Caco-2 (cell line): Measurements from ENCODE around the gene EIF4G1. TPM values are rescaled to one million over a fixed set of nuclear protein-coding genes. Genes with fewer than 3 reads are reported as not detected.

Source experiments
- BruUV-seq: library from RNA; stranded (reverse); fragments of 400-500 nt; replicated peaks from 2 replicates; lab custom pipeline; 2021; lab: Mats Ljungman, UMichigan
- CTCF ChIA-PET: fragments of 300-600 bp; sonication (Branson Sonifier 250); formaldehyde crosslinking; loops from one replicate; lab custom pipeline; 2022; ENCODE audit warnings: antibody characterized with exemption; lab: Charles Lee
- POLR2A ChIA-PET: fragments of 300-600 bp; sonication (Branson Sonifier 250); formaldehyde crosslinking; loops from one replicate; lab custom pipeline; 2022; ENCODE audit warnings: antibody characterized with exemption; lab: Charles Lee
- DNase-seq, 2 experiments: peaks; one replicate each; pipeline versions ENCODE4 v3.0.0 to v3.0.0-alpha.2; 2020 to 2022
- H3K27me3 ChIP-seq: replicated peaks from 2 replicates; pipeline ENCODE4 v1.6.0; 2011; ENCODE audit warnings: low read length; ENCODE audit not compliant: control insufficient read depth, insufficient read depth
- H3K36me3 ChIP-seq: 2 replicates; pipeline ENCODE4 v1.5.1; 2011; ENCODE audit warnings: low read length; ENCODE audit not compliant: control insufficient read depth, insufficient read depth
- H3K4me1 ChIP-seq: fragments of 250-450 bp; sonication (Bioruptor Pico); 2 replicates; pipeline ENCODE4 v1.5.1; 2020; ENCODE audit warnings: mild to moderate bottlenecking
- H3K4me3 ChIP-seq: 2 replicates; pipeline ENCODE4 v1.5.1; 2011; ENCODE audit warnings: low read depth, mild to moderate bottlenecking, control low read depth, low read length
- H3K9me3 ChIP-seq: fragments of 250-450 bp; sonication (Bioruptor Pico); 2 replicates; pipeline ENCODE4 v1.5.1; 2020; ENCODE audit warnings: mild to moderate bottlenecking, moderate library complexity
- H3K27ac Mint-ChIP-seq: one replicate; pipeline ENCODE4 v1.8.0; 2022; ENCODE audit warnings: mixed read lengths; ENCODE audit not compliant: unreplicated experiment
- H3K27me3 Mint-ChIP-seq: one replicate; pipeline ENCODE4 v1.8.0; 2022; ENCODE audit warnings: mixed read lengths; ENCODE audit not compliant: insufficient read depth, unreplicated experiment
- H3K36me3 Mint-ChIP-seq: one replicate; pipeline ENCODE4 v1.8.0; 2022; ENCODE audit warnings: mild to moderate bottlenecking, mixed read lengths; ENCODE audit not compliant: insufficient read depth, unreplicated experiment
- H3K4me1 Mint-ChIP-seq: one replicate; pipeline ENCODE4 v1.8.0; 2022; ENCODE audit warnings: low read depth, mixed read lengths; ENCODE audit not compliant: unreplicated experiment
- H3K4me3 Mint-ChIP-seq: one replicate; pipeline ENCODE4 v1.8.0; 2022; ENCODE audit warnings: mild to moderate bottlenecking, moderate library complexity, mixed read lengths; ENCODE audit not compliant: unreplicated experiment
- H3K9me3 Mint-ChIP-seq: one replicate; pipeline ENCODE4 v1.8.0; 2022; ENCODE audit warnings: mixed read lengths; ENCODE audit not compliant: unreplicated experiment
- CTCF ChIP-seq, 2 experiments: fragments of 200-600 bp in 1 of 2; IDR thresholded peaks; 1 replicate in 1 of 2; 2 replicates in 1 of 2; pipeline versions ENCODE4 v1.5.1 to v1.8.0; 2011 to 2022; ENCODE audit warnings: antibody characterized with exemption in 1 of 2, control low read depth in 1 of 2, inconsistent platforms in 1 of 2, low read depth in 1 of 2, low read length in 1 of 2, mild to moderate bottlenecking in 1 of 2, moderate library complexity in 1 of 2; ENCODE audit not compliant: insufficient read depth in 1 of 2, severe bottlenecking in 1 of 2, unreplicated experiment in 1 of 2
- intact Hi-C: fragments of 100-400 bp; cut with micrococcal nuclease; formaldehyde crosslinking; loops from one replicate; pipeline ENCODE4 v1.10.0; 2022; ENCODE audit not compliant: unreplicated experiment
- total RNA-seq: library from RNA; stranded (reverse); gene quantifications from 2 replicates; pipeline ENCODE4 v1.2.3, GENCODE V29; 2022

EIF4G1 gene
- total RNA-seq, 1 experiment from 2014 or later: 423 TPM

GRCh38 chr3:184352897-184353545, 38.6 kb downstream of the EIF4G1 start:
- Mint-ChIP-seq H3K27ac (no peak overlapping the region), H3K4me1 (no peaks in the 10 kb centered on the region), H3K4me3 (no peak overlapping the region), H3K27me3 (no peaks in the 10 kb centered on the region), H3K36me3 (peaks cover 26% of the 10 kb centered on the region), H3K9me3 (no peaks in the 10 kb centered on the region)
- Histone ChIP-seq H3K27me3 (no peaks in the 10 kb centered on the region), H3K4me1 (no peaks in the 10 kb centered on the region), H3K9me3 (no peaks in the 10 kb centered on the region), H3K36me3 (peaks cover 1% of the 10 kb centered on the region; the same call in 1 of the 2 replicates), H3K4me3 (no peak overlapping the region)
- TF ChIP-seq CTCF (IDR thresholded peaks at IDR 0.05; ENCODE audit: insufficient read depth in 1 of 2, low read depth in 1 of 2, low read length in 1 of 2, severe bottlenecking in 1 of 2, unreplicated experiment in 1 of 2): no peak
- intact Hi-C loops: no loop called here
- DNase-seq: no peak
- ChIA-PET CTCF (no interaction called here), POLR2A (interaction anchor here (0.5 kb wide), 1 partner anchor 9 kb away, joined by 8 read pairs; no protein-coding TSS in a partner anchor)
- no TSS peak for BruUV-seq

- H3K27ac Mint-ChIP-seq: no peak overlapping the region
- H3K9me3 Mint-ChIP-seq: no peaks in the 10 kb centered on the region
- ChIA-PET CTCF (interaction anchor here (0.8 to 1.0 kb wide), 2 partner anchors 9 to 18 kb away, joined by 3 to 4 read pairs; no protein-coding TSS in a partner anchor), POLR2A (no interaction called here)
- no peaks in the 10 kb centered on the region for H3K4me1 ChIP-seq
- H3K4me3 Mint-ChIP-seq: no peak overlapping the region
- intact Hi-C loops: no loop called here
- H3K36me3 Mint-ChIP-seq: peaks cover 25% of the 10 kb centered on the region
- H3K36me3 ChIP-seq: peaks cover 1% of the 10 kb centered on the region; the same call in 1 of the 2 replicates
- H3K27me3 Mint-ChIP-seq: no peaks in the 10 kb centered on the region
- no peak for DNase-seq
- H3K4me3 ChIP-seq: no peak overlapping the region
- no peaks in the 10 kb centered on the region for H3K4me1 Mint-ChIP-seq
- BruUV-seq: no TSS peak
- H3K9me3 ChIP-seq: no peaks in the 10 kb centered on the region
- no peak for TF ChIP-seq CTCF (IDR thresholded peaks at IDR 0.05; ENCODE audit: insufficient read depth in 1 of 2, low read depth in 1 of 2, low read length in 1 of 2, severe bottlenecking in 1 of 2, unreplicated experiment in 1 of 2)
- no peaks in the 10 kb centered on the region for H3K27me3 ChIP-seq
These were observed 39.1 kb downstream of the EIF4G1 start for GRCh38 chr3:184353546-184353941.

GRCh38 chr3:184354121-184354728, 39.8 kb downstream of the EIF4G1 start:
- peak; percentile 70 to 73 for TF ChIP-seq CTCF (IDR thresholded peaks at IDR 0.05; ENCODE audit: insufficient read depth in 1 of 2, low read depth in 1 of 2, low read length in 1 of 2, severe bottlenecking in 1 of 2, unreplicated experiment in 1 of 2)
- DNase-seq: peak; percentile 42 to 56
- H3K4me1 Mint-ChIP-seq: no peaks in the 10 kb centered on the region
- ChIA-PET POLR2A (no interaction called here), CTCF (interaction anchor here (0.6 to 1.0 kb wide), 3 partner anchors 8 to 132 kb away, joined by 3 to 4 read pairs (median 3); no protein-coding TSS in a partner anchor)
- H3K4me3 ChIP-seq: no peak overlapping the region
- H3K4me3 Mint-ChIP-seq: no peak overlapping the region
- no peaks in the 10 kb centered on the region for H3K9me3 ChIP-seq
- no peaks in the 10 kb centered on the region for H3K27me3 Mint-ChIP-seq
- H3K27ac Mint-ChIP-seq: no peak overlapping the region
- peaks cover 22% of the 10 kb centered on the region for H3K36me3 Mint-ChIP-seq
- intact Hi-C loops: no loop called here
- peaks cover 1% of the 10 kb centered on the region; the same call in 1 of the 2 replicates for H3K36me3 ChIP-seq
- BruUV-seq: no TSS peak
- no peaks in the 10 kb centered on the region for H3K27me3 ChIP-seq
- no peaks in the 10 kb centered on the region for H3K4me1 ChIP-seq
- no peaks in the 10 kb centered on the region for H3K9me3 Mint-ChIP-seq
